ENCODE results near the gene CSH1.
"Not testable (repeated sequence)": the region's sequence is repeated elsewhere in the genome, so short reads cannot be mapped to it uniquely, and the experiment has no call there.

DNA sequence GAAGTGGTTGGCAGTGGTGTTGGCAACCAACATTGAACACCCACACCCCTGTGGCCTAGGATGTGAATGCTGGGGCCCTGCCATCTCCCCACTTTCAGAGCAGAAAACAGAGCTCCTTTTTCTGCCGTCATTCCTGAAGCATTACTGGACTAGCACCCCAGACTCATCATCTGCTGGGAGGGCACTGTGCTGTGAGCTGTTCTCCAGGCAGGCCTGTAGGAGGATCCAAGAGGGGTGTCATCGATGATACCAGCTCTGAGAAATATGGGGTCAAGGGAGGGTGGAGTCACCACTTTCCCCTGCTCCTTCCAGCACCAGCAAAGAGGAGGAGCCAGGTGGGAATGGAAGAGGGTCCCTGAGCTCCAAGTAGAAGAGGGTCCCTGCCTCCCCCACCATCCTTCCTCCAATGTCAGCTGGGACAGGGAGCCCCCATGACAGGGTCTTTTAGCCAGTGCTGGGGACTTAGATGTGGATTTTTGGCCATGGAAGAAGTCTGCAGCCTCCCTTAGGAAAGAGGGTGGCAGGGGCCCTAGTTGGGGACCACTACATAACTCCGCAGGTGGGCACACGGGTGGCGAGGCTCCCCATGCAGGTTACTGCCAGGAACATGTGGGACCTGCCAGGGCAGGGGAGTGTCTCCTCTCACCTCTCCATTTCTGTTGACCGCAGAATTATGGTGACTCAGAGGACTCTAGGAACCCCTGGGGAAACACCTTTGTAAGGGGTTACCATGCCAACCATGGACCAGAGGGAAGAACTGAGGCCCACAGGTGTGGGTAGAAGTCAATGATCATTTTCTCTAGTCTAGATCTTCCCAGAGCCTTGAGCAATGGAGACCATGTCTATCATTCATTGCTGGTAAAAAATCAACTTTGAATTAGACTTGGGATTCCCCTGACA lies 2.8 kb upstream of the CSH1 start:
- TF ChIP-seq EZH2 (IDR thresholded peaks at IDR 0.05); POLR2AphosphoS5 (IDR thresholded peaks at IDR 0.05; ENCODE audit: borderline replicate concordance, low read depth, low read length): not testable (repeated sequence)

Data from SK-N-MC (cell line).